Measurements from ENCODE around the gene SEMA3A.

The SEMA3A gene

DNA sequence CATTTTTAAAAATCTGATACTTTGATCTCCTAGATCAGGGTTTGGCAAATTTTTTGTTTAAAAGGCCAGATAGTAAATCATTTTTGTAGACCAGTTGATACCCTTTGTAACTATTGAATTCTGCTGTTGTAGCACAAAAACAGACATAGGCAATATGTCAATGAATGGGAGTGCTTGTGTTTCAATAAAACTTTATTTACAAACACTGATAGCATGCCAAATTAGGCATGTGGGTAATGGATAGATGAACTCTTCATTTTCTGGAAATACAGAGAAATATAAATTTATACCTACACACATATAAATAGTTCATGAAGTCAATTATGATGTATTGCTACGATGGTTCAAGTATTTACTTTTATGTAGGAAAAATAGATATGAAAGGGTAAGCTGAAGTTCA lies 60.4 kb downstream of the SEMA3A start:
- TF ChIP-seq, protein P1, sequence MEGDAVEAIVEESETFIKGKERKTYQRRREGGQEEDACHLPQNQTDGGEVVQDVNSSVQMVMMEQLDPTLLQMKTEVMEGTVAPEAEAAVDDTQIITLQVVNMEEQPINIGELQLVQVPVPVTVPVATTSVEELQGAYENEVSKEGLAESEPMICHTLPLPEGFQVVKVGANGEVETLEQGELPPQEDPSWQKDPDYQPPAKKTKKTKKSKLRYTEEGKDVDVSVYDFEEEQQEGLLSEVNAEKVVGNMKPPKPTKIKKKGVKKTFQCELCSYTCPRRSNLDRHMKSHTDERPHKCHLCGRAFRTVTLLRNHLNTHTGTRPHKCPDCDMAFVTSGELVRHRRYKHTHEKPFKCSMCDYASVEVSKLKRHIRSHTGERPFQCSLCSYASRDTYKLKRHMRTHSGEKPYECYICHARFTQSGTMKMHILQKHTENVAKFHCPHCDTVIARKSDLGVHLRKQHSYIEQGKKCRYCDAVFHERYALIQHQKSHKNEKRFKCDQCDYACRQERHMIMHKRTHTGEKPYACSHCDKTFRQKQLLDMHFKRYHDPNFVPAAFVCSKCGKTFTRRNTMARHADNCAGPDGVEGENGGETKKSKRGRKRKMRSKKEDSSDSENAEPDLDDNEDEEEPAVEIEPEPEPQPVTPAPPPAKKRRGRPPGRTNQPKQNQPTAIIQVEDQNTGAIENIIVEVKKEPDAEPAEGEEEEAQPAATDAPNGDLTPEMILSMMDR (IDR thresholded peaks at IDR 0.05), result no peak

- TF ChIP-seq, protein P1 (IDR thresholded peaks at IDR 0.05), result no peak
Observed at GRCh38 chr7:84125654-84126053, 68.9 kb downstream of the SEMA3A start.

DNA sequence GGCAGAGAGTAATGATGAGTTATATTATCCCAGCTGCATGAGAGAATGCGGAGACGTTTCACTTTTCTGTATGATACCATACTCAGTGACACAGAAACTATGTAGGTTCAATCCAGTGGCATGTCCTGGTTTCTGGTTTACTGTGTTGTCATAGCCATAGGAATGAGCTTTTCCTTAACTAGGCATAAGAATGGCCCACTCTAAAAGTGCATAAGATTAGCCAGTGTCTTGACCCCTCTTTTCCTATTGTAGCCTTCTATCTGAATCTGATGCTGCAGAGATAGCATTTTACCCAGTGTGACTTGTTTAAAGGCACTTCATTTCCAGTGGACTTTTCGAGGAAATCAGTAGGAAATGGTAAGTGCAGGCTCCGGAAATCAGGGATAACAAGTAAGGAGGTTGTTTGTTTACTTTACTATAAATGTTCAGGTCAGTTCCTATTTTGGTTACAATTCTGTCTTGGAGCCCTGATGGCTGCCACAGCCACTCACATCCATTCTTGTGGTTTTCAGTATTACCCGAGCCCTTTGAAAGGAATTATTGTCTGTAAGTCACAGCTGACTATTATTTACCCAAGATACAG lies 70.5 kb downstream of the SEMA3A start:
- TF ChIP-seq, protein P1 (IDR thresholded peaks at IDR 0.05), result no peak

- TF ChIP-seq, protein P1 (IDR thresholded peaks at IDR 0.05), result no peak
Observed at GRCh38 chr7:84122582-84123360, 71.8 kb downstream of the SEMA3A start.

DNA sequence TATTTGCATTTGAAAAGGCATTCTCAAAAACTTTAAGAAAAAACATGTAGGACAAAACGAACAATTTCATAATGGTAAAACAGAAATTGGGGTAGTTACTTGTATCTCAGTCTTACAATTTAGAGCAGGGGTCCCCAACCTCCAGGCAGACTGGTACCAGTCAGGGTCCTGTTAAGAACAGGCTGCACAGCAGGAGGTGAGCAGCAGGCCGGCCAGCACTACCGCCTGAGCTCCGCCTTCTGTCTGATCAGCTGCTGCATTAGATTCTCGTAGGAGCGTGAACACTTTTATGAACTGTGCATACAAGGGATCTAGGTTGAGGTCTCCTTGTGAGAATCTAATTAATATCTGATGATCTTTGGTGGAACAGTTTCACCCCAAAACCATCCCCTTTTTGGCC lies 77.3 kb downstream of the SEMA3A start:
- TF ChIP-seq, protein P1 (IDR thresholded peaks at IDR 0.05), result no peak

GRCh38 chr7:84113906-84114850 lies 80.4 kb downstream of the SEMA3A start:
- TF ChIP-seq, protein P1 (IDR thresholded peaks at IDR 0.05), result no peak

- TF ChIP-seq, protein P1 (IDR thresholded peaks at IDR 0.05), result no peak
Observed at GRCh38 chr7:84113286-84113685, 81.3 kb downstream of the SEMA3A start.

Measured in LNCAP (cell line).